Urinary bladder (tissue), 4 donors: Measurements from ENCODE around the gene RIOK1. TPM values are rescaled to one million over a fixed set of nuclear protein-coding genes. Genes with fewer than 3 reads are reported as not detected.
"Not testable (repeated sequence)": the region's sequence is repeated elsewhere in the genome, so short reads cannot be mapped to it uniquely, and the experiment has no call there.

Experiments
- DNase-seq: peaks from one replicate; pipeline ENCODE4 v3.0.0-alpha.2; 2015; ENCODE audit errors: extremely low spot score
- H3K27ac ChIP-seq: one replicate; pipeline ENCODE4 v1.5.1; 2013; ENCODE audit warnings: low read depth, mild to moderate bottlenecking, moderate library complexity
- H3K36me3 ChIP-seq: one replicate; pipeline ENCODE4 v1.6.1; 2013; ENCODE audit warnings: mild to moderate bottlenecking, moderate library complexity; ENCODE audit not compliant: insufficient read depth
- H3K4me1 ChIP-seq: one replicate; pipeline ENCODE4 v1.6.1; 2013; ENCODE audit warnings: mild to moderate bottlenecking, moderate library complexity; ENCODE audit not compliant: insufficient read depth
- H3K4me3 ChIP-seq: one replicate; pipeline ENCODE4 v1.5.1; 2013; ENCODE audit warnings: low read depth, low read length
- WGBS: extraction: QIAGEN DNeasy Blood & Tissue Kit; methylation state at CpG from one replicate; pipeline ENCODE4 v1.1.7; 2013; 5-methylcytosine and 5-hydroxymethylcytosine counted together
- polyA plus RNA-seq: library from polyadenylated mRNA; stranded (reverse); fragments of 200-250 nt; gene quantifications from one replicate; pipeline ENCODE4 v1.2.3, GENCODE V29; 2013
- total RNA-seq: library from RNA; depleted of rRNA; stranded (reverse); fragments of >200 nt; gene quantifications from one replicate; pipeline ENCODE4 v1.2.3, GENCODE V29; 2014
- donor health status: healthy with polysubstance abuse.
- donor health status: healthy.

Gene RIOK1
- total and polyA plus RNA-seq, 2 donors: 17.5 to 26.3 TPM

GRCh38 chr6:7439228-7439627 lies 49.6 kb downstream of the RIOK1 start:
- no peak overlapping the region for H3K27ac ChIP-seq
- 87% methylated on average over 3 of the region's 3 CpGs for WGBS
- no peak for DNase-seq
- no peak overlapping the region for H3K4me3 ChIP-seq
- no peaks in the 10 kb centered on the region for H3K4me1 ChIP-seq
- no peaks in the 10 kb centered on the region for H3K36me3 ChIP-seq

GRCh38 chr6:7440476-7440875 lies 50.9 kb downstream of the RIOK1 start:
- no peak for DNase-seq
- H3K4me3 ChIP-seq: no peak overlapping the region
- H3K36me3 ChIP-seq: no peaks in the 10 kb centered on the region
- no peaks in the 10 kb centered on the region for H3K4me1 ChIP-seq
- no peak overlapping the region for H3K27ac ChIP-seq
- WGBS: 56% methylated on average over 6 of the region's 6 CpGs

- 90% methylated on average over 40 of the region's 40 CpGs for WGBS
- Histone ChIP-seq H3K4me1 (no peaks in the 10 kb centered on the region), H3K4me3 (no peak overlapping the region), H3K36me3 (no peaks in the 10 kb centered on the region), H3K27ac (no peak overlapping the region)
- DNase-seq: no peak
Measured at GRCh38 chr6:7441048-7441775, 51.6 kb downstream of the RIOK1 start.

- H3K4me3 ChIP-seq: no peak overlapping the region
- H3K36me3 ChIP-seq: no peaks in the 10 kb centered on the region
- DNase-seq: no peak
- WGBS: 93% methylated on average over 11 of the region's 11 CpGs
- no peaks in the 10 kb centered on the region for H3K4me1 ChIP-seq
- H3K27ac ChIP-seq: no peak overlapping the region
Measured at GRCh38 chr6:7442467-7442866, 52.9 kb downstream of the RIOK1 start.

GRCh38 chr6:7445101-7445500 lies 55.5 kb downstream of the RIOK1 start:
- no peak for DNase-seq
- H3K4me1 ChIP-seq: no peaks in the 10 kb centered on the region
- no peak overlapping the region for H3K4me3 ChIP-seq
- no peaks in the 10 kb centered on the region for H3K36me3 ChIP-seq
- WGBS: 72% methylated on average over 2 of the region's 2 CpGs
- no peak overlapping the region for H3K27ac ChIP-seq

GRCh38 chr6:7445885-7446461 lies 56.4 kb downstream of the RIOK1 start:
- 71% methylated on average over 12 of the region's 12 CpGs for WGBS
- no peak for DNase-seq
- Histone ChIP-seq H3K36me3 (no peaks in the 10 kb centered on the region), H3K4me3 (no peak overlapping the region), H3K27ac (no peak overlapping the region), H3K4me1 (no peaks in the 10 kb centered on the region)

- Histone ChIP-seq H3K4me1 (no peaks in the 10 kb centered on the region), H3K4me3 (no peak overlapping the region), H3K27ac (no peak overlapping the region), H3K36me3 (no peaks in the 10 kb centered on the region)
- WGBS: 65% methylated on average over 15 of the region's 15 CpGs
- DNase-seq: no peak
Measured at GRCh38 chr6:7446619-7447325, 57.2 kb downstream of the RIOK1 start.

- H3K4me3 ChIP-seq: no peak overlapping the region
- H3K27ac ChIP-seq: no peak overlapping the region
- no peak for DNase-seq
- WGBS: 92% methylated on average over 6 of the region's 6 CpGs
- H3K4me1 ChIP-seq: no peaks in the 10 kb centered on the region
- H3K36me3 ChIP-seq: no peaks in the 10 kb centered on the region
Measured at GRCh38 chr6:7448232-7448631, 58.6 kb downstream of the RIOK1 start.

GRCh38 chr6:7449018-7449417 lies 59.4 kb downstream of the RIOK1 start:
- no peak for DNase-seq
- 83% methylated on average over 4 of the region's 4 CpGs for WGBS
- no peak overlapping the region for H3K4me3 ChIP-seq
- H3K4me1 ChIP-seq: no peaks in the 10 kb centered on the region
- no peak overlapping the region for H3K27ac ChIP-seq
- no peaks in the 10 kb centered on the region for H3K36me3 ChIP-seq

GRCh38 chr6:7451326-7451725 lies 61.7 kb downstream of the RIOK1 start:
- no peaks in the 10 kb centered on the region for H3K4me1 ChIP-seq
- DNase-seq: no peak
- 67% methylated on average over 4 of the region's 4 CpGs for WGBS
- H3K36me3 ChIP-seq: no peaks in the 10 kb centered on the region
- no peak overlapping the region for H3K4me3 ChIP-seq
- no peak overlapping the region for H3K27ac ChIP-seq

GRCh38 chr6:7452898-7453297 lies 63.3 kb downstream of the RIOK1 start:
- DNase-seq: no peak
- no peaks in the 10 kb centered on the region for H3K4me1 ChIP-seq
- H3K36me3 ChIP-seq: no peaks in the 10 kb centered on the region
- H3K4me3 ChIP-seq: no peak overlapping the region
- 80% methylated on average over 6 of the region's 6 CpGs for WGBS
- H3K27ac ChIP-seq: no peak overlapping the region

- H3K27ac ChIP-seq: no peak overlapping the region
- no peak overlapping the region for H3K4me3 ChIP-seq
- 62% methylated on average over 5 of the region's 5 CpGs for WGBS
- no peak for DNase-seq
- H3K36me3 ChIP-seq: no peaks in the 10 kb centered on the region
- H3K4me1 ChIP-seq: no peaks in the 10 kb centered on the region
Measured at GRCh38 chr6:7454696-7455358, 65.2 kb downstream of the RIOK1 start.

- 98% methylated on average over 31 of the region's 31 CpGs for WGBS
- DNase-seq, H3K4me3 ChIP-seq, H3K36me3 ChIP-seq, H3K4me1 ChIP-seq, H3K27ac ChIP-seq: not testable (repeated sequence)
Measured at GRCh38 chr6:7456302-7456701, 66.7 kb downstream of the RIOK1 start.

- Histone ChIP-seq H3K4me1 (no peaks in the 10 kb centered on the region), H3K27ac (no peak overlapping the region), H3K4me3 (no peak overlapping the region), H3K36me3 (no peaks in the 10 kb centered on the region)
- WGBS: 81% methylated on average over 4 of the region's 4 CpGs
- no peak for DNase-seq
Measured at GRCh38 chr6:7461416-7461815, 71.8 kb downstream of the RIOK1 start.
